Measurements from ENCODE around the gene SPATA7.
A peak's percentile ranks its signal among the peaks of the same experiment; 100 is the strongest.

Gene SPATA7

DNA sequence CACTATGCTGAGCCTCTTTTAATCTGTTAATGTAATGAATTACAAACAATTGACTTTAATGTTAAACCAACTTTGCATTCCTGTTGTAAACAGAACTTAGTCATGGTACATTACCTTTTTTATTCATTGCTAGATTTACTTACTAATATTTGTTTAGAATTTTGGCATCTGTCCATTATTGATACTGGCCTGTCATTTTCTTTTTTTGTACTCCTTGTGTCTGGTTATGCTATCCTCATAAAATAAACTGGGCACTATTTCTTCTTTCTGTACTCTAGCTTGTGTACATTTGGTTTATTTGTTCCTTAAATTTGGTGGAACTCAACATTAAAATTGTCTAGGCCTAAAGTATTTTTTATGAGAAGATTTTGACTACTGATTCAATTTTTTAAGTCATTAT is 32.1 kb downstream of the SPATA7 start:
- DNase-seq (ENCODE audit: low read depth): no peak

DNA sequence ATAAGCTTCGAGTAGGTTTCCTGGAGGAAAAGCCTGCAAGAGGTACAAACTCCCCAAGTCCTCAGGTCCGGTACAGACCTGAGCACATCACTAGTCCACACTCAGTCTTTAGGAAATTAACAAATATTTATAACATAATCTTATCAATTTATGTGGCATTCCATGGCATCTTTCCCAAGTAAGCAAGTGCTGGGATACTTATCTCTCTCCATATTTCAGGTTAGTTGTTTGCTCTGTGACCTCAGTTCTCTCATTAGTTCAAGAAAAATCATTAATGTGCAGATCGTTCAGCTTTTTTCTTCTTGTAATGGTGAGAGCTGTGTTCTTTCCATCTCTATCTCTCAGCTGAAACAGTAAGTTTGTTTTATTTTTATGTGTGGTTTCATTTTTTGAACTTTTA is 34.7 kb downstream of the SPATA7 start:
- no peak for DNase-seq (ENCODE audit: low read depth)

DNA sequence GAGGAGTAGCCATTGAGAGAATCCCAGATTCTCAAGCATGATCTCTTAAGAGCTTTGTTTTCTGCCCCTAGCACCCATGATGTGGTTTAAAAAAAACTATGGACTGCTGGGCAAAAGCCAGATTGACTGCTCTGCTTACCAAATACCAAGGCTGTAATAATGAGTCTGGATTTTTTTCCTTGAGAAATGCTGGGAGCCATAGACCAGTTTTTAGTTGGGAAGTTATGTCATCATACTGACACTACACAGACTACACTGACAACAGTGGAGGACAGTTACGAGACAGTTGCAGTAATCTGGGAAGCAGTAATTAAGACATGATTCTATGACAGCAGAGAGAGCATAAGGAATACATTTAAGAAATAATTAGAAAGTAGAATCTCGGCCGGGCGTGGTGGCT is 35.8 kb downstream of the SPATA7 start:
- DNase-seq (ENCODE audit: low read depth): peak; percentile 74

DNA sequence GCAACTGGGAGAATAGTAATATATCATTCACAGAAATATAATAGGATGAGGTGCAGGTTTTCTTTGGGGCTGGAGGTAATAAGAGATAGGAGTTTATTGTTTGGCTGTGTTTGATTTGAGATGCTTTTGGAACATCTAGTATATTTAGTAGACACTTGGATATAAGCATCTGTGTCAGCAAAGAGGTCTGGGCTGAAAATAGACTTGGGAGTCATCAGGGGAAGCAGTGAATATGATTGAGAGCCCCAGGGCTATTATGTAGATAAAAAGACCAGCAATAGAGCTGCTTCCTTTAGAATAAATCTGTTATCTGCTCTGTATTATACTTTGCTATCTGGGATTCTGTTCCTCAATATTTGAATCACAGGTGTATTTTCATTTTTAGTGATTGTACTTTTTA is 36.6 kb downstream of the SPATA7 start:
- DNase-seq (ENCODE audit: low read depth): no peak

DNA sequence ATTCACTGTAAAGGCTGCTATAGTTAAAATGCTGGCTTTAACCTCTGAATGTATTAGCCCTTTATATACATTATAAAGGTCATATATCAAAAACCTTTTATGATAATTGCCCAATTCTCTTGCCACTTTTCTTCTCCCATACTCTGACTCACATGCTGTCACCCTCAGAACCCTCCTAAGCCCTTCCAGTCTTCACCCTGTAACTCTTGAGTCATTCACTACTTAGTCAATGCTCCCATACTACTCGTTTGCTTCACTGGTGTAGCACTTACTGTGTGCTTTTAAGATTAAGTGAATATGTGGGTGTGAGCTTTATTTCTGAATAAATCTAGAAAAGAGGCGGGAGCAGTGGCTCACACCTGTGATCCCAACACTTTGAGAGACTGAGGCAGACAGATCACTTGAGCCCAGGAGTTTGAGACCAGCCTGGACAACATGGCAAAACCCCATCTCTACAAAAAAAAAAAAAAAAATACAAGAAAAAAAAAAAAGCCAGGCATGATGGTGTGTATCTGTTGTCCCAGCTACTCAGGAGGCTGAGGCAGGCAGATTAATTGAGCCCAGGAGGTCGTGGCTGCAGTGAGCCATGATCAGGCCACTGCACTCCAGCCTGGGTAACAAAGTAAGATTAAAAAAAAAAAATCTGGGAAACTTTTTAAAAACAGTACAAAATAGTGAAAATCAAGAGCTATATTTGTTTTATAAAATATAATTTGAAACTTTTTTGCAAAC is 37.6 kb downstream of the SPATA7 start:
- DNase-seq (ENCODE audit: low read depth): peak; percentile 83

DNA sequence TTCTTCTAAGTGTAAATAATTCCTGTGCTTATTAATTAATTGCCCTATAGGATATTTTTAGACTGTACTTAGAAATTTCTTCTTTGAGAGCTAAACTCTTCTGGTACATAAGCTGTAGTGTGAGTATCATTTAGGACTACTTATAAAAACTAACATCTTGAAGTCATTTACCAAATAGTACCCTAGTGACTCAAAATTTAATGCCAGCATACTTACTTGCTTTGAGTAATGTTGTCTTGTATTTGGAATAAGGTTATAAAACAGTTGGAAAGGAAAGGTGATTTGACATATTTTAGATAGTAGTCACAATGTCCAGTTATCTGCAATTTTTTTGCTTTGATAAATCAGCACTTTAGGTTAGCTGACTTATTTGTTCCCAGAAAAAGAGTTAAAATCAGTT is 39.1 kb downstream of the SPATA7 start:
- no peak for DNase-seq (ENCODE audit: low read depth)

DNA sequence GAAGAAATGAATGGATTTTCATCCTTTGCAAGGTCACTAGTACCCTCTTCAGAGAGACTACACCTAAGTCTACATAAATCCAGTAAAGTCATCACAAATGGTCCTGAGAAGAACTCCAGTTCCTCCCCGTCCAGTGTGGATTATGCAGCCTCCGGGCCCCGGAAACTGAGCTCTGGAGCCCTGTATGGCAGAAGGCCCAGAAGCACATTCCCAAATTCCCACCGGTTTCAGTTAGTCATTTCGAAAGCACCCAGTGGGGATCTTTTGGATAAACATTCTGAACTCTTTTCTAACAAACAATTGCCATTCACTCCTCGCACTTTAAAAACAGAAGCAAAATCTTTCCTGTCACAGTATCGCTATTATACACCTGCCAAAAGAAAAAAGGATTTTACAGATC is 40.8 kb downstream of the SPATA7 start:
- DNase-seq (ENCODE audit: low read depth): no peak

DNA sequence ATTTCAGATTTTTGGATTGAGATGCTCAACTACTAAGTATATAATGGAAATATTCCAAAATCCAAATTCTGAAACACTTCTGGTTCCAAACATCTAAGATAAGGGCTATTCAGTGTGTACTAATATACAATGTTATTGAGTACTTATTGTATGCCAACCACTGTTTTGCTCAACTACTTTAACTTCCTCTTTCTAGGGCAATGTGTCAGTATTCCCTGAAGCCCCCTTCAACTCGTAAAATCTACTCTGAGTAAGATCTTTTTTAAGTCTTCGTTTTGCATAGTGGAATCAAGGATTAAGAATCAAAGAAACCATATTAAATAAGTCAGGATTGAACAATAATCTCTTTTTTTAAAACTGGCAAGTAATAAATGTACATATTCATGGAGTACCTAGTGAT is 45.5 kb downstream of the SPATA7 start:
- no peak for DNase-seq (ENCODE audit: low read depth)

DNA sequence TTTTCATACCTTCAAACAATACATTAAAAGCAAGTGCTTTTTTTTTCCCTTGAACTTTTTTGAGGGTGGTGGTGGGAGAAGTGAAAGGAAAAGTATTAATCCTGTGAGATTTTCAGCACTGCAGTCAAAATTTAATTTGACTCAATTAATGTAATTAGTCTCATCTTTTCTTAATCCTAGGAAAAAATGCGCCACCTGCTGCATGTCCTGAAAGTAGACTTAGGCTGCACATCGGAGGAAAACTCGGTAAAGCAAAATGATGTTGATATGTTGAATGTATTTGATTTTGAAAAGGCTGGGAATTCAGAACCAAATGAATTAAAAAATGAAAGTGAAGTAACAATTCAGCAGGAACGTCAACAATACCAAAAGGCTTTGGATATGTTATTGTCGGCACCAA is 52.2 kb downstream of the SPATA7 start:
- DNase-seq (ENCODE audit: low read depth): no peak

DNA sequence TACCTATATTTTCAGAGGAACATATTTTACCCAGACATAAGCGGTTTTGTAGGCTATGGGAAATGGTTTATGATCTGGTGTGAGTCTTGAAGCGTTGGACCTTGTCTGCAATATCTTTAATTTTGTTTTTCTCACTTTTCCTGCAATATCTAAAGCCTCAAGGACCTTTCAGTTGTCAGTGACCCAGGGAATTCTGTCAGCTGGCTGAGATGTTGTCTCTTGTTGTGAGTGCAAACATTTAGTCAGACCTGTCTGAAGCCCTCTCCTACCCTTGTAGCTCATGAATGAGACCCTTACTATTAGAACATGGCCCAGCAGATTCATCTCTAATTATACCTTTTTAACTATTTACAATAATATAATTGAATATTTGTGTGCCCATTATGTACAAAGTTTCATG is 53.6 kb downstream of the SPATA7 start:
- no peak for DNase-seq (ENCODE audit: low read depth)

DNA sequence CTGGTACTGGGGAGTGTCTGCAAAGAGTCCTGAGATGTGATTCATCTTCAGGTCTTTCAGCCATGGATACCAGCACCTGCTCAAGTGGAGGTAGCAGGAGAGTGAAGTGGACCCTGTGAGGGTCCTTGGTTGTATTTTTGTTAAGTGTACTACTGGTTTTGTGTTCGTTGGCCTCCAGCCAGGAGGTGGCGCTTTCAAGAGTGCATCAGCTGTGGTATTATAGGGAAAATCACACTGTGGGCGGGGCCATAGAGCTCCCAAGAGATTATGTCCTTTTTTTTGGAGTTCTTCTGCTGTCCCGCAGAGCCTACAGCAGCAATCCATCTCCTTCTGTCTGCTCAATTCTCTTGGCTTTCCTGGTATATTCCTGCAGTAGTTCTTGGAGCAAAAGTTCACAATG is 66.8 kb downstream of the SPATA7 start:
- no peak for DNase-seq (ENCODE audit: low read depth)

DNA sequence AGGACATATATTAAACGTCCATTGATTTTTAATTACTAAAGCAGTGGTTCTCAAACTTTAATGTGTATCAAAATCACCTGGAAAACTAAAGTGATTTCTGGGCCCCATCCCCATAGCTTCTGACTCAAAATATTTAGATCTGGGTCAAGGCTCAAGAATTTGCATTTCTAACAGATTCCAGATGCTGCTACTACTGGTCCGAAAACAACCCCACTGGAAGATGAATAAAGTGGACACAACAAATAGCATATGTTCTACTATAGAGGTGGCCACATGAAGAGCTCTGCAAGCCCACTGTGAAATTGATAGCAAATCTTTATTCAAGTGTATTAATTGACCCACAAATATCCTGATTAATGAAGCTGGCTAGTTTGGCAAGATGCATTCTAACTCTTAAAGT is 69.4 kb downstream of the SPATA7 start:
- DNase-seq (ENCODE audit: low read depth): no peak

DNA sequence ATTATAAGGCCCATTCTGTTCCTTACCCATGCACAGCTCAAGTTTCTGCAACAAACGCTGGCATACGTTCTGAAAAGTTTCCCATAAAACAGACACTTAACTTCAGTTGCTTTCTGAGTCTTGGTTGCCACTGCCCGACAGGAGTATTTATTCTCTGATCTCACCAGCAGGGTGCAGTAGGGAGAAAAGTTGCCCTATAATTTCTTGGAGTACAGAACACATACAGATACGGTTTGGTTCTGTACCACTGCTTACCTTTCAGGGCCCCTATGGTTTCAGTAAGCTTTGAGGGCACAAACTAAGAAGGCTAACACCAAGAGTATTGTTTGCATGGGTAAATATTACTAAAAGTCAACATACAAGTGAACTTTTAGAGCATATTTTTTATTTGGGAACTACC is 77.9 kb downstream of the SPATA7 start:
- peak; percentile 37 for DNase-seq (ENCODE audit: low read depth)

DNA sequence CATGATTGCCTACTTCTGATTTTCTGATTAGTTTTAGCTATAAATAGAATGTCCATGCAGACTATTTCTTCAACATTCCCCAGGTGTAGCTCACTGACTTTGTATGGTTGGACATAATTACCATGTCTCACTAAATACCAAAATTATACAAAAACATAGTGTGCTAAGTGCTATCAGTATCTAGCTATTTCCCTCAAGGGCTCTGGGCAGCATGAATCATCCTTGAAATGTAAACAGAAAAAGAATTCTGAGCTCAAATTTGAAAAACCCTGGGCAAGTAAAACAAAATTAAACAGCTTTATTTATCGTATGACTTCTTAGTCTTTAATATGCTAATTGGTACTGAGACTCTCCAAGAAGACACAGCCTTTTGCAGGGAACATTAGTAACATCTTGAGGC is 82.9 kb downstream of the SPATA7 start:
- DNase-seq (ENCODE audit: low read depth): peak; percentile 86

DNA sequence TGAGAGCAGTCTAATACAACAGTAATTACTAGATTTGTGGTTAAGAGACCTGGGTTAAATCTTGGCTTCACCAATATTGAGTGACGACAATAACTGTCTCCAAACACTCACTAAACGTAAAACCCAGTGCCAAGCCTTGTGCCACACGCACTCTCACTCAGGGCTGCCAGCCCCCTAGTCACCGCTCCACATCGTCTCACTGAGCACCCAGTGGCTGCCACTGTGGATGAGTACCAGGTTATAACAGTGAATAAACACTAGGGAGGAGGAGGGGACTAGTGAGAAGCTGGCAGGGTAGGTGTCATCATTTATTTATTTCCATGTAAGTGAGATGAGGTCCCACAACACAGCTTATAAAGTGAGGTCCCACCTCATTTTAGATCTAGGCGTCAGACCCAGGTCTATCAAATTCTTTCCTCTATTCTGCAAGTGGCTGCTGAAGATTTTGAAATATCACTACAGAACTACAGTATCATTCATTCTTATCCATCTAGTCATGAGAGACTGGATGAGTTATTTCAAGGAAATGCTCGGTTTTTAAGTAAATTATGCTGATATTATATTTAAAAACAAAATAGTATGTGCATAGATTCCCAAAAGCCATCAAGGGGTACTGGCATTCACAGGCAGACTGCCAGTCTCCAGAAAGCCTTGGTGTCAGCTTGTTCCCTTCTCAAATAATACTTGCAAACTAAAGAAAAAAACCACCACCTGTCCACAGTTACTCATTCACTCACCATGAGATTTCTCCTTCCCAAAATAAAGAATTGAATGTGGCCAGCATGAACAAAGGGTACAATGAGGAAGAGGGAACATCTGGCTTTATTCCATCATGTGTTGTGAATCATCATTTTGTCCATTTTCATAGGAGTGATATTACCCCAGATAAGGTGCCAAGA is 85.3 kb downstream of the SPATA7 start:
- DNase-seq (ENCODE audit: low read depth): peak; percentile 37

DNA sequence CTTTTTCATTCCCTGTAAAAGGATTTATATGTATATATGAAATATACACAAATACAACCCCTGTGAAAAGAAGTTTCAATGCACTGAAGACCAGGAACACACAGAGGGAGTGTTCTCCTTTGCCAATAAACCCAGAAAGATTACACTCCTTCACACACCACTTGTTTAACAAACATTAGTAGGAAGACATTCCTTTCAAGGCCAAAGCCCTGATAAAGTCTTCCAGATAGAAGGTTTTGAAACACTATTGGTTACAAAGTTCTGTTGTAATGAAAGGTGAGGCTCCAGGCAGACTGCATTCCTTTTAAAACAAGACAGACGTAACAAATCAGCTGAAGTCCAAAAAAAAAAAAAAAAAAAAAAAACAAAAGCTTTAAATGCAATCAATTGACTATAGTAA is 88.3 kb downstream of the SPATA7 start:
- peak; percentile 86 for DNase-seq (ENCODE audit: low read depth)

DNA sequence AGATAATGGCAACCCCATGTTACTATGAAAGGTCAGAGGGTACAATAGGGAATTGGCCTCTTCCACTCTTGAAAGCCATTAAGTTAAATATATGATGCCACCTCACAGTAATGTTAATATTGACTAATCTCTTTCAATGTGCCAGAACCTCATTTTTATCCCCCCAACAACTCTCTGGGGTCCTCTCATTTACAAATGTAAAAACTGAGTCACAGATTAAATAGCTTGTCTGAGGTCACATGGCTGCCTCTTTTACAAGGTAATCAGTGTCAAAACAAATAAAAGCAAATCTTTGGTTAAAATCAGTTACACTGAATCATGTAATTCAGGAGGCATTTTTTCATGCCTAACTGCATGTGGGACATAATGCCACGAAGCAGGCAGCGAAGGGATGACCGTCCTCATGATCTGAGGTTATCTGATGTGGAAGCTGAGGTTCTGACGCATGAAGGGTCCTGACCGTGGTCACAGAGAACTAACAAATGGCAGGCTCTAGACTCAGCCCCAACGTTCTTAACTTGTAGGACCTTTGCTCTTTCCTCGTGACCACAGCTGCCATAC is 90.8 kb downstream of the SPATA7 start:
- no peak for DNase-seq (ENCODE audit: low read depth)

DNA sequence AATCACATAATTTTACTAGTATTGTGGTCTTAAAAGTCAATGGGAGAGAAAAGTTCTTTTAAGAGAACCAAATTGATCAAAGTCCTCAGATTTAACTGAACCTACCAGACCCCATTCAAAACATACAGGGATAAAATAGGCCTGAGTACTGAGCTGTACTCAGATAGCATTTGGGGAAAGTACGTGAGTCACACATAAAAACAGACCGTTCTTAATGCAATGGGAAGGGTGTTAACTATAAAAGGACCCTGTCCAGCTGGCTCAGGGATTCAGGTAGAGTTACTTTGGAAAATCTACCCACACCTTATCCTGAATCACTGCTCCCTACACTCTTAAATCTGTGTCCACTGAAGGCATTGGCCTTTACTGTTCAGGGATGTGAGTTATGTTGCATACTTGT is 91.4 kb downstream of the SPATA7 start:
- no peak for DNase-seq (ENCODE audit: low read depth)

DNA sequence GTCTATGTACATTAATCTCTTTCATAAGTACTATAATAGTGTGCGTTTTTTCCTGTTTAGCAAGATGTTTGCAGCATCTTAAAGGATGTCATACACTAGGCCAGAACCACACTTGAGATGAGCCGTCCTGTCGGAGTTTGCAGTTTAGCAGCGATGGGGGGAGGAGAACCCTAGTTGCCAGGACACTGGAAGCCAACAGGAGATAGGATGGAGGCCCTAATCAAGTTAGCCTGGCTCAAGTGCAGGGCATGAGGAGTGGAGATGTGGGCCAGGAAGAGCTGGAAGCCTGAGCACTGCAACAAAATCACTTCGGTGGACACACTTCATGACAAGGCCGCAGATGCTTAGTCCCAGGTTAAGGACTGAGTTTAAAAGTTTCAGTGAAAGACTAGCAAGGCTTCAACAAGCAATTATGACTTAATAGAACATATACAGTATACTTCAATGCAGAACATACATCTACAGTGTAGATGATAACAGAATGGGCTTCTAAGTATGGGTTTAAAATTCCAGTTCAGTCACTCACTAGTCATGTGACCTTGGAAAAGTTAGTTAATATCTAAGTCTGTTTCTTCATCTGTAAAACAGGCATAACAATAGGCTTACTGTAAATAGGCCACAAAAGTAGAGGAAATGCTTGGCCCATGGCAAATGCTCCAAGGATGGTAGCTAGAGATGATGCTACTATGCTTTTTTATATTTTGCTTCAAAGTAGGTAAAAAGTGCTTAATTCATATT is 92.2 kb downstream of the SPATA7 start:
- peak; percentile 68 for DNase-seq (ENCODE audit: low read depth)

DNA sequence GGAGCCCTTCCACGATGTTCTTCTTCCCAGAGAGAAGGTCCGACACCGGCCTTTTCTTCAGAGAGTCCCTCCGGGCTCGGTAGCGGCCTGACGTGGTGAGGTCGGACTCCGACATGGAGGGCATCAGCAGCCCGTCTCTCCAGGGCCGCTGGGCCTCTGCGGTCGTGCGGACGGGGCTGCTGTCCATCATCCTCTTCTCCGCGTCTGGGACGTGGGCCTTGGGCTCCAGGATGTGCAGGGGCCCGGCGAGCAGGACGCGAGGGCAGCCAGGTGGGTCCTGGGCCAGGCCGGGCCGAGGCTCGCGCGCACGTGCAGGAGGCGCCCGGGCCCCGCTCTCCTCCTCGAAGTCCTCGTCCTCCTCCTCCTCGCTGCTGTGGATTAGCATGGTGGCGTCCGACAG is 93.5 kb downstream of the SPATA7 start:
- no peak for DNase-seq (ENCODE audit: low read depth)

DNA sequence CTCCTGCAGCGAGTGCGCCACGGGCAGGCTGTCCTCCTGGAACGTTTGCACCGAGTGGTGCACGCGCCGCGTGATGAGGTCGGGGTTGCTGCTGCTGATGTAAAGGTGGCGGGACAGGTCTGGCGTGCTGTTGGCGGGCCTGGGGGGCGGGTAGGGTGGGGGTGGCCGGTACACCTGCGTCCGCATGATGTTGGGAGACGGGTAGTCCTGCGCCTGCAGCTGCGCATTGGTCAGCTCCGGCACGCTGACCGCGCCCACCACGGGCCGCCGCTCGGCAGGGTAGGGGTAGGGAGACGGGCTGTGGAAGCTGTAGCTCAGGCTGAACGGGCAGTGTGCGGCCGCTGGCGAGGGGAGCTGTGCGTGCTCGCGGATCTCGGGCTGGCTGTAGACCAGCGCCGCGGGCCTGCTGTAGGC is 94.1 kb downstream of the SPATA7 start:
- DNase-seq (ENCODE audit: low read depth): no peak

DNA sequence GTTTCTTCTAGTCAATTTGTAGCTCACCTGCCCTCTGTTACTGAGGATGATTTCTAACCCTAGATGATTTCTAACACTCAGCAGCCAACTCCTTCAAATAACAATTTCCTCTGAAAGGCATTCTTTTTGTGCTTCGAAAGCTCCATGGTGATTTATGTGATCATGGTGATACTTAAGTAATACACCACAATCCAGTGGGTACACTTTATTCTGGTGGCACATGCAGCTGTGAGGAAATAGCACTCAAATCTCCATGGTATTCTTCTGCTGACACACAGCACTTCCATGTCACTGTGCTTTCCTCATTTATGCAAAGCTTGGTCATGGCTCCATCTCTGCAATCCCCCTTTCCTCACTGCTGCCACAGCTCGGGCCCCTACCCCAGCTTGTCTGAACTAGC is 95.6 kb downstream of the SPATA7 start:
- DNase-seq (ENCODE audit: low read depth): peak; percentile 46

DNA sequence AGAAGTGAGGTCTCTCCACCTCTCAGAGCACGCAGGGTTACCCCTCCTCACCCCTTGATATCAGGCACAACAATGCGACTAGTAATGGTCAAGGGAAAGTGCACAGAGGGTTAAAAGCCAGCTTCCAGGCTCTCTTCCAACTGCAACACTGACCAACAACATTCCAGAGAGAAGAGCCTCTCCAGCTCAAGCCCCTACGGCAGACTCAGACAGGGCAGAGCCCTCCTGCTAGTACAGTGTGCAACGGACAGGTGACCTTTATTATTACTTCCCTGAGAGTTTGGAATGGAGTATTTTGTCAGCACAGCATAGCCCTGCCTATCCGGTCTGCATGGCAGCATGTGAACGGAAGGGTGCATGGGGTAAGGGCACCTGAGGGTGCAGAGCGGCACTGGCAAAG is 96.3 kb downstream of the SPATA7 start:
- no peak for DNase-seq (ENCODE audit: low read depth)

All from amniotic epithelial cell (primary cell).